Urothelium cell line (cell line): ENCODE results near the gene PSD.

Experiments used
- DNase-seq: peaks from one replicate; pipeline ENCODE4 v3.0.0; 2011; ENCODE audit warnings: low spot score, mixed read lengths
- FAIRE-seq: peaks from 2 replicates; lab custom pipeline; 2011; peaks lifted over from hg19 to GRCh38; lab: Jason Lieb, UNC

The PSD gene

DNA sequence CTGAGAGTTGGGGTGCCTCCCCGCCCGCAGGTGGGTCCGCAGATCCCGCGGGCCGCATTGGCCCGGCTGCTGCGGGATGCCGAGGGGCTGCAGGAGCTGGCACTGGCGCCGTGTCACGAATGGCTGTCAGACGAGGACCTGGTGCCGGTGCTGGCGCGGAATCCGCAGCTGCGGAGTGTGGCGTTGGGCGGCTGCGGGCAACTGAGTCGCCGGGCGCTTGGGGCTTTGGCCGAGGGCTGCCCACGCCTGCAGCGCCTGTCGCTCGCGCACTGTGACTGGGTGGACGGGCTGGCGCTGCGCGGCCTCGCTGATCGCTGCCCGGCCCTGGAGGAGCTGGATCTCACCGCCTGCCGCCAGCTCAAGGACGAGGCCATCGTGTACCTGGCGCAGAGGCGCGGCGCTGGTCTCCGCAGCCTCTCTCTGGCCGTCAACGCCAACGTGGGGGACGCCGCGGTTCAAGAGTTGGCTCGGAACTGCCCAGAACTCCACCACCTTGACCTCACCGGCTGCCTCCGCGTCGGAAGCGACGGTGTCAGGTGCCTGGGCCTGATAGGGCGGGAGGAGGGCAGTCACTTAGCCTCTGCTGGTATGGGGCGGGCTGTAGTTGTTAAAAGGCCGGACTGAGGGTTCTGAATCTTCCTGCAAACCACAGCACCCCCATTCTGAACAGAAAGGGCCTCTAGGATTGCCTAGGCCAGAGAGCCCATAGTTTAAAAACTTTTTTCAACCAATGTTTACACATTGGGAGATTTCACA, 3.4 kb upstream of the PSD start:
- no peak for DNase-seq
- FAIRE-seq, result no peak

DNA sequence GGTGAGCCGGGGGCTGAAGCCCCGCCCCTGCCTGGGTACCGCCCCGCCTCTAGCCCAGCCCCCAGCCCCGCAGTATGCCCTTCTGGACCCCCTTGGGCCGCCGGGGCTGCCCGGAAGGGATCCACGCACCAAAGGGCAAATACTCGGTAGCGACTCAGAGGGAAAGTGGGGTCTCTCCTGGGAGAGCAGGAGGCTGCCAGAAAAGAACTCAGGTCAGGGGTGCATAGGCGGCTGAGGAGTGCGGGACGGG, 2.8 kb upstream of the PSD start:
- DNase-seq, result no peak
- no peak for FAIRE-seq

DNA sequence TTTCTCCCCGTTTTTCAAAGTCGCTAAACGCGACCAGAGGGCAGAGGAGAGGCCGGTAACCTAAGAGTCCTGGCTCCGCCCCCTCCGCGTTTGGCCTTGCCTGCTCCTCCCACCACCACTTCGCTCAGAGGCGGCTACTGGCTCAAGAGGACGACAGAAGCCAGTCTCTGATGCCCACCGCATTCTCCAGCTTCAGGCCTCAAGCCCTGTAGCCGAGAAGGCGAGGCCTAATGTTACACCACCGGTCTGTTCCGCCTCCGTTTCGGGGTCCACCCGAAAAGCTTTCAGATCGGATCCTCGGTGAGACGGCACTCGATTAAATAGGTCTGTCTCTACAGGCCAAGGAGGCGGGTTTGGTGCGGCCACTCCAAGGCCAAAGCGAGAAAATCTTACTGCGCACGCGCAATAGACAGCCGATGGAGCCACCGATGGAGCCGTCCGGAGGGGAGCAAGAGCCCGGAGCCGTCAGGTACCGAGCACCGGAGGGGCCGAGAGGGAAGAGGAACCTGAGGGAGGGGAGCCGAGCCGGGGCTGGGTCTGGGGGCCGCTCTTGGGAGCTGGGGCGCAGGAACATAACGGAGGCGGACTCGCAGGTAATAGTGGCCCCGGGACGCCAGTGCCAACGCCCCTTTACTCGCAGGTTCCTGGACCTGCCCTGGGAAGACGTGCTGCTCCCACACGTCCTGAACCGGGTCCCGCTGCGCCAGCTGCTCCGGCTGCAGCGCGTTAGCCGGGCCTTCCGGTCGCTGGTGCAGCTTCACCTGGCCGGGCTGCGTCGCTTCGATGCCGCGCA, 2.3 kb upstream of the PSD start, which contains the start of gene FBXL15:
Gene FBXL15 (plus strand): TSS at position 123 of the 793 bp plus-strand sequence. CDS start 294 bp downstream, at position 417.
- DNase-seq (peak; percentile 96), FAIRE-seq (peak; percentile 92)

DNA sequence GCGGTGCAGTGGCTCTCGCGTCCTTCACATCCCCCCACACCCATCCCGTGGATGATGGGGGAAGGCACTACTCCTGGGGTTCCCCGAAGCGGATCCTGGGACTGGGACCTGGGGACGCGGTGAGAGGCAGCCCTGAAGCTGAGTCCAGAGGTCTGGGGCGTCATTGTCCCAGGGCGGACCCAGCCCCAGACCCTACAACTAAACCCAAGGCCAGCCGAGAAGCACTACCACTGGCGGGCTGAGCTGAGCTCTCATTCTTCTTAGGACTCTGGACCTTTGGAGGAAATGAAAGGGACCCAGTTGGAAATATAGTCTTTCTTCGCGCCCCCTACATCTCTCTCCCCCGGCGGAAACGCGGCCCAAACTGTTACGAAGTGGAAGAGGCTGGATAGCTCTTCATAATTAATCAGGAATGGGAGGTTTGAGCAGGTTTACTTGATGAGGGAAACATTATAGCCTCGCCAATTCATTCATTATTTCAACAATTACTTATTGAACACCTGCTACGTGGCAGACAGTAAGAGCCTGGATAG, 1.7 kb upstream of the PSD start:
- FAIRE-seq, result no peak
- no peak for DNase-seq

DNA sequence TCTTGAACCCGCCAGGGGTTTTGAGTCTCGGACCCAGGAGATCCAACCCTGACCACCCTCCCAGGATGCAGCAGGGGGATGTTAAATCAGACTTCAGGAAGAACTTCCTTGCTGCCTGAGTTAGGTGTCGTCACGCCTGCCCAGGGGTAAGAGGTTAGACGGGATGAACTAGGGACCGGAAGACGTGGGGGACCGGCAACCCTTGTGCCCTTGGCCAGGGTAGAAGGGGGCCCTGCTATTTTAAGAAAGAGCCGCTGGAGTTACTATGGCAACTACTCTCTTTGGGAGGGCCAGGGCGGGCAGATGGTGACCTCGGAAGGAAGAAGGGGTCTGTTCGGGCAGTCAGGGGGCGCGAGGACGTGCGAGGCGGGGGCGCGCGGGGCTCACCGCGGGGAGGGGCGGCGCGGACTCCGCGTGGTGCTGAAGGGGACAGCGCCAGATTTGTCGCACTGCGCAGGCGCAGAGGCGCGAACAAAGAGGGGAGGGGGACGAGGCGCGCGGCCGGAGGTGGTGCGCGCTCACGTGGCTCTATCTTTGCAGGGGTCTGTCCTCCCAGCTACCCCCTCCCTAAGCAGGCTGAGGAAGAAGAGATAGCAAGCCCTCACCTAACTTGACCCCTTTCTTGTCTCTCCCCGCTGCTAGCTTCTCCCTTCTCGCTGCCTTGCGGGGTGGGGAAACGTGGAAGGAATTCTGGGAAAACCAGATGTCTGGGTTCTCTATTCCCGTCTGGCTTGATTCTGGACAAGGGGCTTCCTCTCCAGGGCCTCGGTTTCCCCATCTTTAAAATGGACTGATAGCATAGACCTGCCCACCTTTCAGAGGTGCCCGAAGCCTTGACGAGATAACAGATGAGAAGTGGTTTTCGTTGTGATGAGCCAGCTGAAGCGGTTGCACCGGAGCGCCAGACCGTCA, 940 bp upstream of the PSD start:
- peak; percentile 87 for FAIRE-seq

DNA sequence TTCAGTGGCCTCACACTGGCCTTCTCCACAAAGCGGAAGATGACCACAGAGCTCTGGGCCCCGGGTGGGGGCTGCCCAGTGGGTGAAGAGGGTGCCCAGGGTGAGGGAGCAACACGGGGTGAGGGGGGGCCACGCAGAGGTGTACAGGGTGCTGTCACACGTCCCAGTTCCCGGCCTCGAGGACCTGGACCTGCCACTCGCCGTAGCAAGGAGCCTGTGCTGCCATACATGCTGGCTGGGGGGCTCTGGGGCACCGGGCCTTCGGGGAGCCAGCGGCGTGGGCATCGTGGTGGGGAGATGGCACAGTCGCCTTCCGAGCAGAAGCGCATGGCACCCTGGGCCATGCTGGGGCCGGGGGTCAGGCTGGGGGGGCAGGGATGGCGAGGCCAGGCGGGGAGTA, 1.9 kb downstream of the PSD start:
- no peak for DNase-seq
- FAIRE-seq, result no peak

More for the DNA sequence above, 940 bp upstream of the PSD start:
- DNase-seq, result peak; percentile 82

DNA sequence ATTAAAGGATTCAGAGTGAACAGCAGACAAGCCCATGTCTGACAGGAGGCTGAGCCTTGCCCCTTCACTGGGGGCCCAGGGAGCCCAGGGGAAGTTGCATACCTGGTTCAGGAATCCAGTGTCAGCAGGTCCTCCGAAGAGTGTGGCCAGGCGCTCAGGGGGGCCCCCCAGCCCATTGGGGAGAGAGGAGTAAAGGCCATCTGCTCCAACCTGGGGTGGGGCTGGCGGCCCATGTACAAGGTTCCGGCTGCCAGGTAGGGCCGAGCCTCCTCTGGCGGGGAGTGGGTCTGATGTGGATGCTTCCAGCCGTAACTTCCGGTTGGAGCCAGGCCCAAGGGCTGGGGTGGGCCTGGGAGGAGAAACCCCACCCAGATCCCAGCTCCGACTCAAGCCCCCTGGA, 2.3 kb downstream of the PSD start:
- FAIRE-seq (no peak), DNase-seq (no peak)

DNA sequence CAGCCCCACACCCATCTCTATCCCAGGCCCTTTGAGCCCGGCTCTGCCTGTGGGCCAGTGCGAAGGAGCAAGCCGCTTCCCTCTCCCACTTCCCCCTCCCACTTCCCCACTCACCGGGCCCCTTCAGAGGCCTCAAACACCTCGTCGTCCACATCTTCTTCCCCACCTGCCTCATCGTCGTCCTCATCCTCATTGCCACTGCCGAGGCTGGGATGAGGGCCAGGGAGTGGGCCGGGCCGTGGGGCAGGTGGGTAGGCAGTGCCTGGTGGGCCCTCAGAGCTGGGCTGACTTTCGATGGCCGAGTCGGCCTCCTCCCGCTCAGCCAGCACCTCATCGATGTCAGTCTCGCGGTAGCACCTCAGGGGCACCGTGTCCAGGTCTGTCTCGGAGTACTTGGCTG, 3.8 kb downstream of the PSD start:
- DNase-seq, result no peak
- no peak for FAIRE-seq

DNA sequence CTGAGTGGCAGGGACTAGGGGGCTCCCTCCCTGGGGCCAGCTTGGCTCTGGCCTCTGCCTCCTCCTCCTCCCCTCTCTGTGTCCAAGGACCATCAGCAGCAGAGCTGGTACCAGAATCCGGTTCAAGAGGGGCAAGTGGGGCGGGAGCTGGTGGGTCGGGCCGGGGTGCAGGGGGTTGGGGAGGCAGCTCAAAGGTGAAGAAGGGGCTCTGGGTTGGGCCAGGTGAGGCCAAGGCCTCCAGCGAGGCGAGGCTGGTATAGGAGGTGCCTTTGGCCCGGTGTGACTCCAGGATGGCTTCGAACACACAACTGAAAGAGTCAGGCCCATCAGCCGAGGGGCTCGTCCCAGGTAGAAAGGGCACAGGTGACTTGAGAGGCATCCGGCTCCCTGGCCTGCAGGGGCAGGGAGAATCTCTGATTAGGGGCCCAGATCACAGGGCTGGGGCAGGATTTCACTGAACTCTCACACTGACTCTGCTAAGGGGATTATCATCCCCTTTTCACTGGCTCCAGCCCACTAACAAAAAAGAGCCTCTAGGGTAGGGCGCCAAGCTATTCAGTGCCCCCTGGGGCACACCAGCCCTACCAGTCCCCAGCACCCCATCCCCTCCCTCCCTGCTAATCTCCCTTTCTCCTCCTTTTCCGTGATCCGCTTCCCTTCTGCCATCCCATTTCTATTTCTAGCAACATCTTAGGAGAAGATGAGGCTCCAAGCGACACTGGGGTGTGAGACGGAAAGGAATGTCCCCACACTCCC, 4.6 kb downstream of the PSD start:
- no peak for FAIRE-seq
- DNase-seq, result no peak

DNA sequence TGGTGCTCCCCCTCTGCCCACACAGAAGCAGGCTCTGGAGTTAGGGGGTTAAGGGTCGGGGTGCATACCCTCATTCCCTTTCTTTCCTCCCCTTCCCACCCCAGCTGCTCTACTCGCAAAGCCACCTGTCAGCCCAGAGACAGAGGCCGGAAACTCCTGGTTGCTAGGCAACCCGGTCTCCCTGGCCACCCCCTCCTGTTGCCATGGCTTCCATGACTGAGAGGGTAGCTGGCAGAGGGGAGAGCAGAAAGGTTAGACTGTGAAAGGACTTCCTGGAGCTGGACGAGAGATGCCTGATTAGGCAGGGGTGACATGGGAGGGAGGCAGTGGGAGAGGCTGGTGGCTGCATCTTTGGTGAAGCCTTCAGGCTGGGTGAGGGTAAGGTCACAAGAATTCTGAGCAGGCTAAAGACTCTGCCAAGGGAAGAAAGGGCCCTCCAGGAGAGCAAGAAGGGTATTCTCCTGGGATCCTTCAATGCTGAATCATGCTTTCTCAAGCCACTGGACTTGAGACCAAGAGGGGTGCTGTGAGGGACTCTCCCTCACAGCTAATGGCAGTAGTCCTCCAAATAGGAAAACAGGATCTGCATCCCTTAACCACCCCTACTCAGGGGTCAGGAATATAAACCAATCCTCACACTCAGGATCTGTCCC, 5.4 kb downstream of the PSD start:
- DNase-seq (no peak), FAIRE-seq (peak; percentile 42)

DNA sequence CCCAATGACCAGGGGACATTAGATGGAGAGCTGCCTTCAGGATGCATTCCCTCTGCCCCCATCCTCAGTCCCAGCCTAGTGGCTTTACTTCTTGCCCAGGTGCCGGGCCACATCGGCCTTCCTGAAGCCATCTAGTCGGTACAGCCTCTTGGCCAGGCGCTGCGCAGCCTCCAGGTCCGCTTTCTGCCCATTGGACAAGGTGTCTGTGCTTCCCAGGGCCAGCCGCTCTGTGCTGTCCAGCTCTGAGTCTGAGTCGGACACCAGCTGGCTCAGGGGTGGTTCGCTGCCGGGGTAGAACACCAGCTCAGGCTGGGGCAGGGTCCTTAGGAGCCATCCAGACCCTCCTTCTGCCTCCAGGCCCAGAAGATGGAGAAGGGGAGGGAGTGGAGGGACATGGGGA, 6.3 kb downstream of the PSD start:
- no peak for DNase-seq

DNA sequence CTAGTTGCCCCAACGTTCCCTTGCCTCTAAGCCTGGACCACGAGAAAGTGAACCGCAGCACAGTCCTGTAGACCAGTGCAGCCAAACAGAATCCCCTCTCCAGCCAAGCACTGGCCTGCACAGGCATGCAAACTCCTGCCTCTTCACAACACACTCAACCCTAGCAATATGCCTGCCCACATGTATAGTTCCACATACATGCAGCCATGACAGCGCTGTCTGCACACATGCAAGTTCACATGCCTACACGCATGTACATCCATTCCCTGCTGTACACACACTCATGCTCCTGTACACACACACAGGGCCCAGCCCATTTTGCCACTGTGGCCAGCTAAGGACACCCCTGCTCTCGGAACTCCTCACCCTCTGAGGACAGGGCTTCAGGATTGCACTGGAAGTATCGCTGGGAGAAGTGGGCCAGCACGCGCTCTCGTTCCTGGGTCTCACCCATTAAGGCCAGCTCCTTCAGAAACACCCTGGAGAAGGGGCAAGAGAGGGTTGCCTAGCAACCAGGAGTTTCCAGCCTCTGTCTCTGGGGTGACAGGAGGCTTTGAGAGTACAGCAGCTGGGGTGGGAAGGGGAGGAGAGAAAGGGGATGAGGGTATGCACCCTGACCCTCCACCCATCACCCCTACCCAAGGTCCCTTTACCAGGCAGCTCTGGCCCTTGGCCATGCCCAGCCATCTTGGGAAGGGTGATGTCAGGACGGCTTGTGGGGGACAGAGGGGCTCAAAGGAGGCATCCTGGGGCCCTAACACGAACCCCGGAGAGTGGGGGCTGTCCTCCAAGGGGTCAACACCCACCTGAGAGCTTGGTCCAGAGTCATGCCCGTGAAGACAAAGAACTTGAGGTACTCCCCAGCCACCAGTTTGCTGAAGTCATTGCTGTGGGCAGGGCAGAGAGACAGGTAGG, 7.0 kb downstream of the PSD start:
- no peak for DNase-seq
- FAIRE-seq, result peak; percentile 48

More for the DNA sequence above, 6.3 kb downstream of the PSD start:
- no peak for FAIRE-seq

DNA sequence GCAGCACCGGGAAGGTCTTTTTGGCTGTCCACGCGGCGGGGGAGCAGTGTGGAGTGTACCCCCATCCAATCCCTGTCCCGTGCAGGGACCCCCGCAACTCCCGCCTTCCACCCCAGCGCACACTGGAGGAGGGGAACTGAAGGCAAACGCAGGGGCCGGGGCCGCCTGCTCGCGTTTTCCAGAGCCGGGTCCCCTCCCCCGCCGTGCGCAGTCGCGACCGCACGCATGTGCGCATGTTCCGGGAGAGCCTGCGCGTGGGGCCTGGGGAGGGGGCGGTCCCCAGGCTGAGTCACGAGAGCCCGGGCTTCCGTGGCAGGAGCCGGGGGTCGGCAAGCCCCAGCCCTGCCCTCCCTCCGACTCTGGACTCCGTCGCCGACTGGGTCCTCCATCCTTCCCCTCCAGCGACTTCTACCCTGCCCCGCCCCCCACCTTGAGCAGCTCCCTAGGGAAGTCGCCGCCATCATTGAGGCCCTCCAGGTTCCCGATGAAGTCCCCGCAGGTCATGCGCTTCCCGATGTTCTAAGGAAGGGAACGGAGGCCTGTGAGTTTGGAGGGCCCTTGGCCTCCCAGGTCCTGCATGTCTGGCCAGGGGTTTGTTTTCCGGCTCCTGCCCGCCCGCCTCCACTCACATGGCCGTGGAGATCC, 8.0 kb downstream of the PSD start:
- FAIRE-seq (no peak), DNase-seq (no peak)

DNA sequence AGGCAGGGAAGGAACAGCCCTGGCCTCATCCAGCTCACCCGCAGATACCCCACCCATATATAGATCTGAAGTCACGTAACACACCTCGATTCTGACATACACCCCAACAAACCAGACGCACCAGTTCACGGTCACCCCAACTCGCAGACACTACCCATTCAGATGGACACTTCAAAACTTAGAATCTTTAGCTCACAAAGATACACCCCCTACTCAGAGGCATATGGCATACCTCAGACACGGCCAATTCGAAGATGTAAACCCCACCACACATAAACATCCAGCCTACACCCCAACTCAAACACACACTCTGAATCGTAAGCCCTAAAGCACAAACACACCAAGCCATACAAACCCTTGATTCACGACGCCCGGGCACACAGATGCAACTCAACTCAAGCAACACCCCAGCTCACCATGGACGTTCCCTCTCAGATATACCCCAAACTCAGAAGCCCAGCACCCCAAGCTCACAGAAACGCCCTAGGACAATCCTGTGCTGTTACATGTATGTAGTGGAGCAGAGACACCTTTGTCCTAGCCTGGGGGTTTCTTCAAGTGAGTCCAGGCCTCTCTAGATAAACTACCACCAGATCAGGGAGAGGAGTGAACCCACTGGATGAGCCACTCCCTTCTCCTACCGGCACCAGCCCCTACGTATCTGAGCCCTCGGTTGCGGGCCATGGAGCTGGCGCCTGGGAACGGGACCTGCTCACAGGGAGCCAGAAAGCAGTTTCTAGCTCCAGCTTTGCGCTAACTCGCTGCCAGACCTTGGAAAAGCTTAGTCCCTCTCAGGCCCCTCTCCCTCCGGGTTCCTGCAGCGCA, 8.8 kb downstream of the PSD start:
- FAIRE-seq, result peak; percentile 58
- DNase-seq, result no peak

DNA sequence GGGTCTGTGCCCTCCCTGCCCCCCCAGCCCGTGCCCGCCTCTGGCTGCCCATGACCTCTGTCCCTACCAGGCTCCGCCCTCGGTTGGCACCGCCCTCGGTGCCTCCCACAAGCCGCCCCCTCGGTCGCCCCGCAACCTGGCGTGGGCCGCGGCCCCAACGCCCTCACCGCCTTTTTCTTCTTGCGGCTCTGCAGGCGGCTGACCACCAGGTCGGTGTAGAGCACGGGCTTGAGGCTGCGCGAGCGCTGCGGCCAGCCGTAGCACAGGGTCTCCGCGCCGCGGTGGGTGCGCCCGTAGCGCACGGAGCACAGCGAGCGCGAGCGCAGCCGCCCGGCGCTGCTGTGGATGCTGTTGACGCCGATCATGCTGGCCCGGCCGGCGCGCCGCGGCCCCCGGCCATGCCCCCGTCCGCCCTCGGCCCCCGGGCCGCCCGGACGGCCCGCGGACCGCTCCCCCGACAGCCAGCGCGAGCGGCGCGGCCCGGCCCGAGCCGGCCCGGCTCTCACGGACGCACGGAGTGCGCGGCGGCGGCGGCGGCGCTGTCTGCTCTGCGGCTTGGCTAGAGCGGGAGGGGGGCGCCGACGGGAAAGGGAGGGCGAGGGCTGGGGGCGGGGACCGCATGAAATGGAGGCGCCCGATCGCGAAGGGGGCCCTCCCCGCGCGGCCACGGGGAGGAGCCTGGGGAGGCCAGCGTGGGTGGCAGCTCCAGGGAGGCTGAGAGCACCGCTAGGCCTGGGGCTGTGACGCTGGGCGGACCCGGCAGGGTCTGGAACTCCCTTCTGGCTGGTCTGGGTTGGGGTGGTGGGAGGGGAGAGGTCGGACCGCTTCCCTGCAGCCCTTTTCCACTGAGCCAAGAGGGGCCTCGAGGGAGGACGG, 9.6 kb downstream of the PSD start:
- DNase-seq (peak; percentile 75), FAIRE-seq (peak; percentile 91)

DNA sequence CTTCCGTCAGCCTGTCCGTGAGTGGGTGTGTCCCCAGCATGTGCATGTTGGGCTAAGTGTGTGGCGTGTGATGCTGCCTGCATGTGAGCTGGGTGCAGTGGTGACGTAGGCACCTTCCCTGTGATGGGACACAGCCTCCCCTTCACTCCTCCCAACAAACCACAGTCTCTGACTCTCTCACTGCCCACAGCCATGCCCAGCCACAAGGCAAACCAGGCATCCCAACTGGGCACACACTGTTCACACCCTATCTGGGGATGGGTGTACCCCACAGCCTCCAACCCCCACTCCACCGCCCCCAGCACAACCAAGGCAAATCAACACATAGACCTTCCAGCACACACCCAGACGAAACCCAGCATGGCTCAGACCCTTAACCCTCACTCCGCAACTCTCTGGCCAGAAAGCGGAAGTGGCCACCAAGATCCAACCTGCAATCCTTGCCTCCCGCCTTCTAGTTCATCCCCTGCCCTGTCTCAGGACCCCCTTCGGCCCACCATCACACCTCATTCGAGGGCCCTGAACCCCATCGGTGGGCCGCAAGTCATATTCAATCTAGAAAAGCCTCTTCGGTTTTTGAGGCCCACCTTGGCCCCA, 10.4 kb downstream of the PSD start:
- FAIRE-seq (peak; percentile 92), DNase-seq (no peak)
